BLaER1 treated with 17β-estradiol and CSF1 and Interleukin-3, amounts not matched to agents 10 nM and 100 nM (cell line): ENCODE results near the gene AKAP8L.

Source experiments
- H3K27ac ChIP-seq, 11 experiments: shearing (Covaris generic); formaldehyde crosslinking; 2 replicates each; pipeline ENCODE4 v1.8.1; 2022
- H3K27me3 ChIP-seq, 11 experiments: shearing (Covaris generic); formaldehyde crosslinking; 2 replicates each; pipeline ENCODE4 v1.8.1; 2022
- H3K36me3 ChIP-seq, 11 experiments: shearing (Covaris generic); formaldehyde crosslinking; 2 replicates each; pipeline ENCODE4 v1.8.1; 2022
- H3K4me1 ChIP-seq, 10 experiments: shearing (Covaris generic); formaldehyde crosslinking; 2 replicates each; pipeline ENCODE4 v1.8.1; 2022
- H3K4me2 ChIP-seq, 11 experiments: shearing (Covaris generic); formaldehyde crosslinking; 2 replicates each; pipeline ENCODE4 v1.8.1; 2022
- H3K4me3 ChIP-seq, 10 experiments: shearing (Covaris generic); formaldehyde crosslinking; 2 replicates each; pipeline ENCODE4 v1.8.1; 2022
- H3K9ac ChIP-seq, 11 experiments: shearing (Covaris generic); formaldehyde crosslinking; 2 replicates each; pipeline ENCODE4 v1.8.1; 2022
- H3K9me3 ChIP-seq, 11 experiments: shearing (Covaris generic); formaldehyde crosslinking; replicated peaks in 1 of 11; 2 replicates each; pipeline ENCODE4 v1.8.1; 2022
- H4K20me1 ChIP-seq, 11 experiments: shearing (Covaris generic); formaldehyde crosslinking; 2 replicates each; pipeline ENCODE4 v1.8.1; 2022
- Cebpa-rat ChIP-seq, 11 experiments: shearing (Covaris generic); IDR thresholded peaks; 2 replicates each; pipeline ENCODE4 v1.8.1; 2022

Gene AKAP8L, protein sequence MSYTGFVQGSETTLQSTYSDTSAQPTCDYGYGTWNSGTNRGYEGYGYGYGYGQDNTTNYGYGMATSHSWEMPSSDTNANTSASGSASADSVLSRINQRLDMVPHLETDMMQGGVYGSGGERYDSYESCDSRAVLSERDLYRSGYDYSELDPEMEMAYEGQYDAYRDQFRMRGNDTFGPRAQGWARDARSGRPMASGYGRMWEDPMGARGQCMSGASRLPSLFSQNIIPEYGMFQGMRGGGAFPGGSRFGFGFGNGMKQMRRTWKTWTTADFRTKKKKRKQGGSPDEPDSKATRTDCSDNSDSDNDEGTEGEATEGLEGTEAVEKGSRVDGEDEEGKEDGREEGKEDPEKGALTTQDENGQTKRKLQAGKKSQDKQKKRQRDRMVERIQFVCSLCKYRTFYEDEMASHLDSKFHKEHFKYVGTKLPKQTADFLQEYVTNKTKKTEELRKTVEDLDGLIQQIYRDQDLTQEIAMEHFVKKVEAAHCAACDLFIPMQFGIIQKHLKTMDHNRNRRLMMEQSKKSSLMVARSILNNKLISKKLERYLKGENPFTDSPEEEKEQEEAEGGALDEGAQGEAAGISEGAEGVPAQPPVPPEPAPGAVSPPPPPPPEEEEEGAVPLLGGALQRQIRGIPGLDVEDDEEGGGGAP

DNA sequence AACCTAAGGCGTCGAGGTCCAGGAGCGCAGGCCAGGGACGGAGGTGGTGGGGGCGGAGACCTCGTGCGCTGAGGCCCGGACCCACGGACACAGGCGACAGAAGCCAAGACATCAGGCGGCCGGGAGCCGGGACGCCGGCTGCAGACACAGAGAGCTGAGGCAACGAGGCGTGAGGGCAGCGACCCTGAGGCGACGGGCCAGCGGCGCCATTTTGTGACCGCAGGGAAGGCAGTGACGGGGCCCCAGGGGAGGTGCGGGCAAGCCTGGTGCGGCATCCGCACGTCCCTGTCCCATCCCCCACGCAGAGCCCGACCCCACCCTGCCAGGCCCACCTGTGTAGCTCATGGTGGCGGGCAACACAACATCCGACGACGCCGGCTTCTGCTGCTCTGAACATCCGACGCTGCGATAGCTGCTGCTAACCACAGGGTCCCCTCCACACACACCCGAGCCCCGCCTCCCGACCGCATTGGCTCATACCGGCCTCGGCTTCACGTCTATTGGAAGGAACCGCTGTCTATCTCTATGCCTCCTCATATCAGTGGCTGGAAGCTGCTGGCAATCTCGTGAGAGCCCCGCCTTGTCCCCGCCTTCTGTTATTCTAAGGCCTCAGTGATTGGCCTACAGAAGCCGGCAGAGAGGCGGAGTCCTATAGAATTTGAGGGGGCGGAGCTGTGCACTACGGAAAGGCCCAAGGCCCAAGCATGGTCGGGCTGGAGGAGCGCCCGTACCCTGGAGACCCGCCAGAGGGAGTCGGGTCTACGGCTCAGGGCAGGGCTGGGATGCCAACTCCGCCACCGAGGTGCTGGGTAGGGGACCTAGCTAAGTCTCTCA lies at the start of gene AKAP8L:
Gene AKAP8L (minus strand): TSS at position 410 of the 834 bp plus-strand sequence. CDS start 65 bp downstream, at position 345.
- H3K27me3 ChIP-seq = no peaks in the 10 kb centered on the region
- peaks cover 40 to 68% (median 56%) of the 10 kb centered on the region in 10 experiments for H3K4me1 ChIP-seq
- H3K9me3 ChIP-seq = peaks cover 8 to 10% (median 9%) of the 10 kb centered on the region in 11 experiments
- peaks cover 25 to 76% (median 64%) of the 10 kb centered on the region in 11 experiments for H3K36me3 ChIP-seq
- peaks cover 43 to 83% (median 53%) of the 10 kb centered on the region in 11 experiments; a peak in 21 of 22 replicates for H4K20me1 ChIP-seq
- TF ChIP-seq Cebpa-rat (IDR thresholded peaks at IDR 0.05) = no peak
- H3K27ac ChIP-seq = peak within 1 kb of the TSS; percentile 84 to 96 (median 91)
- H3K9ac ChIP-seq = peak within 1 kb of the TSS; percentile 90 to 98 (median 93)
- H3K4me3 ChIP-seq = peak within 1 kb of the TSS; percentile 80 to 99 (median 93)
- H3K4me2 ChIP-seq = peak within 1 kb of the TSS; percentile 89 to 99 (median 93)

DNA sequence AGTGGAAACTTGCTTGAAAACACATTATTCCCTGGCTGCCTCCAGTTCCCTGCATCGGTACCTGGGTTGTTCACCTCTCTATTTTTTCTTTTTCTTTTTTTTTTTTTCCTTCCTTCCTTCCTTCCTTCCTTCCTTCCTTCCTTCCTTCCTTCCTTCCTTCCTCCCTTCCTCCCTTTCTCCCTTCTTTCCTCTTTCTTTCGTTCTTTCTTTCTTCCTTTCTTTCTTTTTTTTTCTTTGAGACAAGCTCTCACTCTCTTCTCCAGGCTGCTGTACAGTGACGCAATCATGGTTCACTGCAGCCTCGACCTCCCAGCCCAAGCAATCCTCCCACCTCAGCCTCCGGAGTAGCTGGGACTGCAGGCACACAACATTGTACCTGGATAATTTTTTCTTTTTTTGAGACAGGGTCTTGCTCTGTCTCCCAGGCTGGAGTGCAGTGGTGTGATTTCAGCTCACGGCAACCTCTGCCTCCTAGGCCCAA lies 49.0 kb upstream of the AKAP8L start:
- Histone ChIP-seq H3K4me2 (peak overlapping the region; percentile 55 to 98 (median 86)), H3K27me3 (peaks cover 10 to 16% (median 14%) of the 10 kb centered on the region in 11 experiments), H3K36me3 (0 out of 22 replicates have a peak, but pooled peaks cover 0 to under 1% (median 0%) of the 10 kb centered on the region in 11 experiments), H3K9ac (peak overlapping the region in 6 of 11 experiments; percentile 46 to 98 (median 78); a peak in 10 of 22 replicates), H3K27ac (peak overlapping the region in 9 of 11 experiments; percentile 29 to 99 (median 98); a peak in 17 of 22 replicates), H3K4me1 (peaks cover 49 to 74% (median 66%) of the 10 kb centered on the region in 10 experiments), H3K4me3 (no peak overlapping the region), H3K9me3 (peaks cover 0 to 14% (median 7%) of the 10 kb centered on the region in 11 experiments; a peak in 8 of 22 replicates), H4K20me1 (no peaks in the 10 kb centered on the region)
- peak in 3 of 11 experiments; percentile 34 to 59 (median 57); a peak in 3 of 22 replicates for TF ChIP-seq Cebpa-rat (IDR thresholded peaks at IDR 0.05)

DNA sequence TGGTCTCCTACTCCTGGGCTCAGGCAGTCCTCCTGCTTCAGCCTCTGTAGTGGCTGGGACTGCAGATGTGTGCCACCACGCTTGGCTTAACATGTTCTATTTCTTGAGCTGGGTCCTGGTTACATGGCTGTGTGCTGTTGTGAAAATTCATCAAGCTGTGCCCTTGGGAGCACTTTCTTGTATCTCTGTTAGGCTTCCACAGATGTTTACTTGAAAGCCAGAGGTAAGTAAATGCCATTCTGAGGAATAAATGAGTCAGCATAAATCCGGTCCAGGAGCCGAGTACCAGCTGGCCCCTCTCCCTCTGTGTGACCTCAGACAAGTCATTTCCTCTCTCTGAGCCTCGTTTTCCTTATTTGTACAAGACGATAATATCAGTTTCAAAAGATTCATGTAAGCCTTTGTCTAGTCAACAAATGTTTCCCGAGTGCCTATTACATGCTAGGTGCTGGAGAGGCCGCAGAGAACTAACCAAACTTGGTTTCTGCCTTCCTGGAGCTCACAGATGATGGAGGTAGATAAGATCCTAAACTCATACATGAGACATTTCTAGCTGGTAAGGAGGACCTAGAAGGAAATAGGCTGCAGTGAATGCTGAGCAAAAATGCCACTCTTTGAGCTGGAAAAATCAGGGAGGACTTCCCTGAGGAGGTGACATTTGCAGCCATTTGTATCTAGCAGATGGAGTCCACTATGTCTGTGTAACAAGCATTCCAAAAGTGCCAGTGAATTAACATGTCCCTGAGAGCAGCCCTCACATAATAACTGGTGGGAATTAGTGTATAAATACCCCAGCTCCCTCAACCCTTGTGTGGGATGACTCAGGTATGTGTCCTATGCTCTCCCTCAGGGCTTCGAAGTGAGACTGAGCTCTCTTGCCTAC lies 48.3 kb upstream of the AKAP8L start:
- Histone ChIP-seq H3K9ac (peak overlapping the region; percentile 0 to 98 (median 50); a peak in 16 of 22 replicates), H3K4me3 (peak overlapping the region in 4 of 10 experiments; percentile 10 to 33 (median 20); a peak in 6 of 20 replicates), H3K27ac (peak overlapping the region in 9 of 11 experiments; percentile 29 to 99 (median 98); a peak in 17 of 22 replicates)

DNA sequence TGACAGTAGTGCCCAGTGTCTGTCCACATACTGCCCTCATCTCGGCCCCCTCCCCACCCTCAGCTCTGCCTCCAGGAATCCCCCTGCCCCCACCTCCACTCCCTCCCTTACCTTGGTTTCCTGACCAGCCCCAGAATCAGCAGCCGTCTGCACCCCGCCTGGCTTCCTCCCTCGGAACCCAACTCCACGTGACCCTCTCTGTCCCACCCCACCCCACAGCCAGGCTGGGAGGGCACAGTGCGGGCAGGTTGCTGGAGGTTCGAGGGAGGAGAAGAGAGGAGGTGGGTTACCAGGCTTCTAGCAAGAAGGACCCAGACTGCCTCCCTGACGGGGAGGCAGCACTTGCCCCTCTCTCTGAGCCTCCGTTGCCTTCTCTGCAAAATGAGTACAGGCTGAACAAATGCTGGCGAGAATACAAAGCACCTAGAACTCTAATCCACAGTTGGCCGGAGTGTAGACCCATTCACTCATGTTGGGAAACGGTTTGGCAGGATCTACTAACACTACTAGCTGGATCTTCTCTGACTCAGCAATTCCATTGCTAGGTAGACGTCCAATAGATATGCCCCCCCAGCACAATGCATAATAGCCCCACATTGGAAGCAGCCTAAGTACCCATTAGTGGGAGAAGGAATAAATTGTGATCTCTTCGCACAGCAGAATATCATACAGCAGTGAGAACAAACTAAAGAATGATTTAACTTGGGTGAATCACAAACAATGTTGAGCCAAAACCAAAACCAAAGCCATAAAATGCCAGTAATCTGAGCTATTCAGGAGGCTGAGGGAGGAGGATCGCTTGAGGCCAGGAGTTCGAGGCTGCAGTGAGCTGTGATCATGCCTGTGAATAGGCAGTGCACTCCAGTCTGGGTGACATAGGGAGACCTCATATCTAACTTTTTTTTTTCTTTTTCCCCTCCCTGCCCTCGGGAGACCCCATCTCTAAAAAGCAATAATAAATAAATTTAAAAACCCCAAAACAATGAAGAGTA lies 45.9 kb upstream of the AKAP8L start, which contains the start of gene RASAL3:
Gene RASAL3 (minus strand): TSS at position 151 of the 992 bp plus-strand sequence. CDS start 186 bp downstream, outside the sequence.
- Histone ChIP-seq H3K27ac (peak within 1 kb of the TSS; percentile 86 to 99 (median 98)), H4K20me1 (peaks cover 0 to 21% (median 0%) of the 10 kb centered on the region in 11 experiments; a peak in 3 of 22 replicates), H3K4me2 (peak within 1 kb of the TSS; percentile 80 to 98 (median 90)), H3K27me3 (peaks cover 9 to 12% (median 11%) of the 10 kb centered on the region in 11 experiments), H3K36me3 (peaks cover 0 to 31% (median 27%) of the 10 kb centered on the region in 11 experiments; a peak in 20 of 22 replicates), H3K9ac (peak within 1 kb of the TSS; percentile 90 to 98 (median 94)), H3K4me1 (peaks cover 60 to 88% (median 81%) of the 10 kb centered on the region in 10 experiments), H3K4me3 (peak within 1 kb of the TSS; percentile 62 to 87 (median 78)), H3K9me3 (no peaks in the 10 kb centered on the region)
- no peak for TF ChIP-seq Cebpa-rat (IDR thresholded peaks at IDR 0.05)

More for the DNA sequence above, 48.3 kb upstream of the AKAP8L start:
- Histone ChIP-seq H3K27me3 (peaks cover 10 to 16% (median 14%) of the 10 kb centered on the region in 11 experiments), H3K9me3 (peaks cover 0 to 7% (median under 1%) of the 10 kb centered on the region in 11 experiments; a peak in 5 of 22 replicates), H3K4me2 (peak overlapping the region; percentile 55 to 98 (median 86)), H3K4me1 (peaks cover 56 to 81% (median 73%) of the 10 kb centered on the region in 10 experiments), H3K36me3 (peaks cover 0 to 7% (median 3%) of the 10 kb centered on the region in 11 experiments; a peak in 9 of 22 replicates), H4K20me1 (no peaks in the 10 kb centered on the region)
- TF ChIP-seq Cebpa-rat (IDR thresholded peaks at IDR 0.05) = peak in 5 of 11 experiments; percentile 16 to 93 (median 72); a peak in 8 of 22 replicates

DNA sequence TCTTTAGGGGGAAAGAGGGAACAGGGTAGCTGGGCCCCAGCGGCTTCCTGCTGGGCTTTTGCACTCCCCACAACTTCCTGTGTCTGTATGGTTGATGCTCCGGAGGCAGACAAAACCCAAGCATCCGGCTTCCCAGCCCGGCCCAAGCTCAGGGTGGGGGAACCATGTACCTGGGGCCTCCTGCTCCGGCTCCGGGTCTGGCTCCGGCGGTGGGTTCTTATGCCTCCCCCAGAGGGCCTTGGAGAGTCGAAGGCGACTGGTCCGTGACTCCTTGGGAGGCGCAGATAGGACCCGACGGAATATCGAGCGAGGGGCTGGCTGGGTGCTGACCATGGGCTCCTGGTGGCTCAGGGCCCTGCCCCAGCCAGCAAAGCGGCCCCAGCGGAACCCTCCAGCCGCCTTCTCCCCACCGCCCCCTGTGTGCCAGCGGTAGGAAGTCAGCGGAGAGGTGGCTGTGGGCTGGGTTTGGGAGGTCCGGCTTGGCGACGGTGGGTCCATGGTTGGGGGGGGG lies 45.1 kb upstream of the AKAP8L start:
- H3K36me3 ChIP-seq = peaks cover 0 to 39% (median 35%) of the 10 kb centered on the region in 11 experiments; a peak in 20 of 22 replicates
- peak overlapping the region; percentile 86 to 99 (median 98) for H3K27ac ChIP-seq
- no peaks in the 10 kb centered on the region for H3K9me3 ChIP-seq
- peaks cover 0 to 28% (median 0%) of the 10 kb centered on the region in 11 experiments; a peak in 3 of 22 replicates for H4K20me1 ChIP-seq
- peak overlapping the region; percentile 90 to 98 (median 94) for H3K9ac ChIP-seq
- peaks cover under 1 to 5% (median 4%) of the 10 kb centered on the region in 11 experiments; a peak in 17 of 22 replicates for H3K27me3 ChIP-seq
- TF ChIP-seq Cebpa-rat (IDR thresholded peaks at IDR 0.05) = no peak
- H3K4me1 ChIP-seq = peaks cover 52 to 81% (median 74%) of the 10 kb centered on the region in 10 experiments
- peak overlapping the region; percentile 80 to 98 (median 90) for H3K4me2 ChIP-seq
- H3K4me3 ChIP-seq = peak overlapping the region; percentile 62 to 87 (median 78)

DNA sequence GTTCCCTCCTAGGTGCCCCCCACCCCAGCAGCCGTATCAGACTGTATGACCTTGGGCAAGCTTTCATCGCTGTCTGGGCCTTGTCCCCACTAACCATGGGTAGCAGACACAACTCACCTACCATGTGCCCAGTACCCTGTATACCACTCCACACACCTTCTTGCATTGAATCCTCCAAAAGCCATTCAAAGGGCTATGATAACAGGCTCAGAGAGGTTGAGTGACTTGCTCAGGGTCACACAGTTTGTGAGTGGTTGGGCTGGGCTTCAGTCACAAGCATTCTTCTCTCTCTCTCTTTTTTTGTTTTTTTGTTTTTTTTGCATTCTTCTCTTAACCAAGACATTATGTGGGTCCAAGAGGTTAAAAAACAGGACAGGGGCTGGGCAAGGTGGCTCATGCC lies 42.9 kb upstream of the AKAP8L start:
- peak overlapping the region in 6 of 11 experiments; percentile 1 to 97 (median 18); a peak in 4 of 22 replicates for H3K9ac ChIP-seq
- TF ChIP-seq Cebpa-rat (IDR thresholded peaks at IDR 0.05) = no peak
- peaks cover 0 to 45% (median 0%) of the 10 kb centered on the region in 11 experiments; a peak in 6 of 22 replicates for H4K20me1 ChIP-seq
- no peaks in the 10 kb centered on the region for H3K27me3 ChIP-seq
- peak overlapping the region in 7 of 11 experiments; percentile 53 to 99 (median 98); a peak in 8 of 22 replicates for H3K27ac ChIP-seq
- H3K9me3 ChIP-seq = peaks cover 0 to 7% (median 0%) of the 10 kb centered on the region in 11 experiments; a peak in 5 of 22 replicates
- no peak overlapping the region for H3K4me3 ChIP-seq
- H3K4me1 ChIP-seq = peaks cover 39 to 73% (median 60%) of the 10 kb centered on the region in 10 experiments
- H3K36me3 ChIP-seq = peaks cover 9 to 60% (median 55%) of the 10 kb centered on the region in 11 experiments; a peak in 20 of 22 replicates
- peak overlapping the region; percentile 80 to 98 (median 90); a peak in 20 of 22 replicates for H3K4me2 ChIP-seq
